HG03354 (cell line): ENCODE results near the gene MTM1.

Experiments used
- ATAC-seq: cut with Tn5 transposase; IDR thresholded peaks from one replicate; pipeline ENCODE4 v1.9.1; 2021; ENCODE audit warnings: mild to moderate bottlenecking; ENCODE audit not compliant: unreplicated experiment, poor library complexity, severe bottlenecking

The MTM1 gene

GRCh38 chrX:150568320-150569154 is at the start of gene MTM1:
Gene MTM1, plus strand, starts transcription at chrX:150568621. Its CDS starts 23,994 bp downstream, at chrX:150592615.
- peak; percentile 94 for ATAC-seq

- no peak for ATAC-seq
Measured at GRCh38 chrX:150522494-150522893, 45.9 kb upstream of the MTM1 start.

- no peak for ATAC-seq
Measured at GRCh38 chrX:150525061-150525919, 43.1 kb upstream of the MTM1 start.

GRCh38 chrX:150526692-150527091 is 41.7 kb upstream of the MTM1 start:
- no peak for ATAC-seq

GRCh38 chrX:150527108-150527507 is 41.3 kb upstream of the MTM1 start:
- no peak for ATAC-seq

- no peak for ATAC-seq
Measured at GRCh38 chrX:150529587-150529986, 38.8 kb upstream of the MTM1 start.

GRCh38 chrX:150530821-150531220 is 37.6 kb upstream of the MTM1 start:
- no peak for ATAC-seq

GRCh38 chrX:150531467-150531866 is 37.0 kb upstream of the MTM1 start:
- no peak for ATAC-seq

- no peak for ATAC-seq
Measured at GRCh38 chrX:150533863-150534262, 34.6 kb upstream of the MTM1 start.

GRCh38 chrX:150536455-150537116 is 31.8 kb upstream of the MTM1 start:
- peak; percentile 45 for ATAC-seq

GRCh38 chrX:150537851-150538250 is 30.6 kb upstream of the MTM1 start:
- ATAC-seq, result no peak

GRCh38 chrX:150540965-150541364 is 27.5 kb upstream of the MTM1 start:
- no peak for ATAC-seq

GRCh38 chrX:150542846-150543229 is 25.6 kb upstream of the MTM1 start:
- ATAC-seq, result peak; percentile 37

GRCh38 chrX:150543230-150544155 is 24.9 kb upstream of the MTM1 start:
- ATAC-seq, result peak; percentile 45

GRCh38 chrX:150544222-150544787 is 24.1 kb upstream of the MTM1 start:
- no peak for ATAC-seq

- ATAC-seq, result no peak
Measured at GRCh38 chrX:150544835-150545770, 23.3 kb upstream of the MTM1 start.

GRCh38 chrX:150546711-150547153 is 21.7 kb upstream of the MTM1 start:
- no peak for ATAC-seq
